H1 (cell line): ENCODE results near the gene POLA1. TPM values are rescaled to one million over a fixed set of nuclear protein-coding genes. Genes with fewer than 3 reads are reported as not detected.

Experiments used
- BCL11A ChIP-seq, 2 experiments: IDR thresholded peaks; one replicate each; pipeline ENCODE4 v1.6.1; 2011; ENCODE audit warnings: low read depth in 2 of 2, low read length in 2 of 2, mild to moderate bottlenecking in 2 of 2
- E2F6 ChIP-seq: IDR thresholded peaks from 2 replicates; pipeline ENCODE4 v1.6.1; 2012; ENCODE audit warnings: inconsistent platforms
- JUN ChIP-seq: IDR thresholded peaks from 2 replicates; pipeline ENCODE4 v1.6.1; 2011; ENCODE audit warnings: low read depth, mild to moderate bottlenecking, improper control_type of control experiment, low read length
- RXRA ChIP-seq: IDR thresholded peaks from 2 replicates; pipeline ENCODE4 v1.6.1; 2011; ENCODE audit warnings: low read depth, mild to moderate bottlenecking, low read length, moderate library complexity; ENCODE audit not compliant: insufficient read depth
- ZNF274 ChIP-seq: IDR thresholded peaks from 2 replicates; pipeline ENCODE4 v1.7.0; 2012; ENCODE audit warnings: low read length, borderline replicate concordance; ENCODE audit errors: extremely low read depth
- polyA plus RNA-seq, 7 experiments: library from polyadenylated mRNA; depleted of rRNA in 3 of 7; stranded (reverse) in 5 of 7; unstranded in 2 of 7; fragments of >200 nt in 5 of 7; fragments of 200-250 nt in 2 of 7; gene quantifications; 1 replicate in 5 of 7; 2 replicates in 1 of 7; 4 replicates in 1 of 7; pipeline versions ENCODE4 v1.2.1 to v1.2.3, GENCODE V29; 2011 to 2013; ENCODE audit warnings: missing spikeins in 2 of 7, mixed read lengths in 2 of 7
- total RNA-seq: library from RNA; stranded (reverse); fragmentation: NEBNext Ultra II Directional; extraction: Animal tissue kit (Norgen Biotek cat#: 25700); gene quantifications from 2 replicates; pipeline ENCODE4 v1.2.1, GENCODE V29; 2021

The POLA1 gene
- total and polyA plus RNA-seq, 2 of the 8 experiments (the other 6 are each of a cell fraction or from before 2014, with no cell fraction given), result 5.6 to 34.9 TPM

- no peak for TF ChIP-seq BCL11A (IDR thresholded peaks at IDR 0.05; ENCODE audit: low read depth in 2 of 2, low read length in 2 of 2)
- no peak for TF ChIP-seq JUN
- TF ChIP-seq RXRA, result no peak
- no peak for TF ChIP-seq E2F6
- TF ChIP-seq ZNF274, result no peak
These were observed 20.3 kb upstream of the POLA1 start (continued) for GRCh38 chrX:24673424-24673823.
